OCI-LY3 (cell line): ENCODE results near the gene DMRT1.

Experiments used
- EZH2phosphoT487 ChIP-seq: fragments of 200-600 bp; shearing (Covaris generic); IDR thresholded peaks from 2 replicates; pipeline ENCODE4 v1.6.1; 2018; ENCODE audit warnings: antibody characterized with exemption, mixed run types, low read depth
- TF ChIP-seq, protein P1 (sequence below): fragments of 200-600, 300-600 bp; sonication (generic); IDR thresholded peaks from 2 replicates; pipeline ENCODE4 v1.5.1; 2014; ENCODE audit warnings: antibody characterized with exemption, low read length, low read depth

DNA sequence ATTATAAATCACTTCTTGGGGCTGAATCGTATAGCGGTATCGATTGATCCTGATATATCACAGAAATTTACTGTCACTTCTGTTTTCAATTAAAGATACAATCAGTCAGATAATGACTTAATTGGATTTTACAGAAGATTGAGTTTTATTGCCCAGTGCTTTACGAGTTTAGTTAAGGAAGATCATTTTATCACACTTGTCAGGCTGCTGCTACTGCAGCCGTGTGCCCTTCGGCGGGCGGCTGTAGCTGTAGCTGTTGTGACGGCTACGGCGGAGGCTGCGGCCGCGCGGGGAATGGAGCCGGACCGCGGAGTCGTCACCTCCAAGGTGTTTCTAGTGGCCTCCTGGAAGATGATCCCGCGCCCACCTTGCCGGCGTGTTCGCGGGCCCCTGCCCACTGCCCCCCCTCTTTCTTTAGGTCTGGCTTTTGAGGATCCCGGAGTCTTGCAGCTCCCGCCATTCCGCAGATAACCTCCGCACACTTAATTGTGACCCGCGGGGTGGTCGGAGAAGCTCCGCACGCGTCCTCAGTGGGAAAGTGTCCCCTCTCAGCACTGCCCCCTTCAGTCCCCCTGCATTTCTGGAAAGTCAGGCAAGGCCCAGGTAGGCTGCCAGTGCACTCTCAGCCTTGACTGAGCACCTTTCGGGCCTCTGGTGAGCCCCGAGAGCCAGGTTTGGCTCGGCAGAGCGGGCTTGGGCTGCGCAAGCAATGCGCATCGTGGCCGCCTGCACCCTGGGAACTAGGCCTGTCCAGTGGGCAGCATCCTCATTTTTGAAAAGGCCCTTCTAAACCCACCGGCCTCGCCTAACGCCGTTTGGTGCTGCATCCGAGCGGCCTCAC is 128.0 kb downstream of the DMRT1 start:
- TF ChIP-seq, protein P1, sequence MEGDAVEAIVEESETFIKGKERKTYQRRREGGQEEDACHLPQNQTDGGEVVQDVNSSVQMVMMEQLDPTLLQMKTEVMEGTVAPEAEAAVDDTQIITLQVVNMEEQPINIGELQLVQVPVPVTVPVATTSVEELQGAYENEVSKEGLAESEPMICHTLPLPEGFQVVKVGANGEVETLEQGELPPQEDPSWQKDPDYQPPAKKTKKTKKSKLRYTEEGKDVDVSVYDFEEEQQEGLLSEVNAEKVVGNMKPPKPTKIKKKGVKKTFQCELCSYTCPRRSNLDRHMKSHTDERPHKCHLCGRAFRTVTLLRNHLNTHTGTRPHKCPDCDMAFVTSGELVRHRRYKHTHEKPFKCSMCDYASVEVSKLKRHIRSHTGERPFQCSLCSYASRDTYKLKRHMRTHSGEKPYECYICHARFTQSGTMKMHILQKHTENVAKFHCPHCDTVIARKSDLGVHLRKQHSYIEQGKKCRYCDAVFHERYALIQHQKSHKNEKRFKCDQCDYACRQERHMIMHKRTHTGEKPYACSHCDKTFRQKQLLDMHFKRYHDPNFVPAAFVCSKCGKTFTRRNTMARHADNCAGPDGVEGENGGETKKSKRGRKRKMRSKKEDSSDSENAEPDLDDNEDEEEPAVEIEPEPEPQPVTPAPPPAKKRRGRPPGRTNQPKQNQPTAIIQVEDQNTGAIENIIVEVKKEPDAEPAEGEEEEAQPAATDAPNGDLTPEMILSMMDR = no peak
- no peak for TF ChIP-seq EZH2phosphoT487
